Embryonic facial prominence (tissue), 1 donor: ENCODE results near the gene ZBTB3.
"Not testable (repeated sequence)": the region's sequence is repeated elsewhere in the genome, so short reads cannot be mapped to it uniquely, and the experiment has no call there.

ENCODE experiments used
- DNase-seq: peaks from one replicate; pipeline ENCODE4 v3.0.0-alpha.2; 2016; ENCODE audit errors: extremely low spot score

ZBTB3 gene

GRCh38 chr11:62753736-62754603 is at the start of gene ZBTB3:
TSS of gene ZBTB3 (minus strand) at chr11:62754160. CDS start at chr11:62753664, 496 bp downstream.
- peak; percentile 99 for DNase-seq

- no peak for DNase-seq
These were observed 47.1 kb upstream of the ZBTB3 start for GRCh38 chr11:62801071-62801470.

DNA sequence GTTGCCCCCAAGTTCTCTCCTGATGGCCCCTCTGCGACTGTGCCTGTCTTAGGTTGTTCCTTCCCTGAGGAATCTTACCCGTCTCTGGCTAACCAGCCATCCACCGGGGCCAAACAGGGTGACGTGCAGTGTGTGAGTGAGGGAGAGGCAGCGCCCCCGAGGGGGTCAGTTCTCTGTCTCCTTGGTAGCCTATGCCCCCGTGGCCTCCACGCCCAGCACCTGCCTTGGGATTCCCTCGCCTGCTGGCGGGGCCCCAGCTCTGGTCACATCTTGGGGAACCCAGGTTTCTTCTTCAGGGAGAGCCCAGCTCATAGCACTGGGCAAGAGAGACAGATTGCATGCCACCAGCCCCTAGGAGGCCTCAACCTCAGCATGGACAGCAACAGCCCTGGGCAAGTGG is 45.5 kb upstream of the ZBTB3 start:
- no peak for DNase-seq

- no peak for DNase-seq
These were observed 42.3 kb upstream of the ZBTB3 start for GRCh38 chr11:62796281-62796680.

- DNase-seq = no peak
These were observed 40.3 kb upstream of the ZBTB3 start for GRCh38 chr11:62794201-62794775.

GRCh38 chr11:62792202-62792575 is 38.2 kb upstream of the ZBTB3 start:
- DNase-seq = no peak

GRCh38 chr11:62791501-62792201 is 37.7 kb upstream of the ZBTB3 start, which contains the start of gene TMEM223:
TSS of gene TMEM223 (minus strand) at chr11:62792006. CDS start at chr11:62791994, 12 bp downstream.
- DNase-seq = peak; percentile 73

DNA sequence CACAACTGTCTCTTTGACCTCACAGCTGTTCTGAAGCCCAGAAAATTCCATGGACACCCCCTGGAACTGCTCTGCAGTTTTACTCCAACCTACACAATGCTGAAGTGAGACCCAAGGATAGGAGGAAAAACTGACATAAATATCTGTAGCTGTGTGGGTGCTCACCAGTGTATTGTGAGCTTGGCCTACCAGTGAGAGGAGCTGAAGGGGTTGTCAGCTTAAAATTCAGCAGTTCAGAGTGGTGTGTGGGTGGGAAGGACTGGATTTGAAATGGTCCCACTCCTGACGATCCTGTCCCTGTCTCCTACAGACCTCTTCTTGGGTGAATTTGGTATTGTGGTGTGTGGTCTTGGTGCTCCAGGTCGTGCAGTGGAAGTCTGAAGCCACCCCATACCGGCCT is 35.6 kb upstream of the ZBTB3 start:
- DNase-seq = no peak

GRCh38 chr11:62788991-62789390 is 35.0 kb upstream of the ZBTB3 start:
- DNase-seq = no peak

GRCh38 chr11:62787005-62787759 is 33.2 kb upstream of the ZBTB3 start, which contains the start of gene TMEM179B:
TSS of gene TMEM179B (plus strand) at chr11:62787402. CDS start at chr11:62787432, 30 bp downstream.
- peak; percentile 97 for DNase-seq

GRCh38 chr11:62786318-62787004 is 32.5 kb upstream of the ZBTB3 start:
- peak; percentile 71 for DNase-seq

DNA sequence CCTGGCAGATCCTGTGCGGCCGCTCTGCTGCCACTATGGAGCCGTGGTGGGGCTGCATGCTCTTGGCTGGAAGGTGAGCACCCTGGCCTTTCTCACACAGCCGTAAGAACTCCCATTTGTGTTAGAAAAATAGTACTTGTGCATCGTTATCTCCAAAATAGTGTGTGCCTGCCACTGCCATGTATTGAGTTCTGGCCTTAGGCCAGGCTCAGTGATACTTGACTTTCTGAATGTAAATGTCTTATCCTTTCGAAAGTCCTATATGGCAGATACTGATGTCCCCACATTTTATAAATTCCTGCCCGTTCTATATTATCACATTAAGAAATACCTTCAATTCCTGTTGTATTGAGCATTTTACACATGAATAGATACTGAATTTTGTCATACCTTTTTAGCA is 28.8 kb upstream of the ZBTB3 start:
- no peak for DNase-seq

DNA sequence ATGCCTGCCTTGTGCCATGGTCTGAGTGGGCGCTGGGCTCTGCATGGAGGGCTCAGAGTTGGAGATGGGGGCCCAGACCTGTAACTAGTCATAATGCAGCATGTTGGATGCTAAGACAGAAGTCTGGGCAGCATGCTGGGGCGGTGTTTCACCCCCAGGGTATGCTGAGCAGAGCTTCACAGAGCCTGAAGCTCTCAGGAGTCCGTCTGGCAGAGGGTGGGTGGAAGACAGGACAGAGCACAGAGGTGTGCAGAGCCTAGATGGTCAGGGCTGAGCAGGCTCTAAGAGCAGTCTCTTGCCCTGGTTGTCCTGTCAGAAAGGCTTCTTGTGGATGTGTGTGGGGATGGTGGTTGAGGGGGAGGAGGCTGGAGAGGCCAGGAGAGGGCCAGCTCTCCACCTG is 24.5 kb upstream of the ZBTB3 start:
- DNase-seq = no peak

DNA sequence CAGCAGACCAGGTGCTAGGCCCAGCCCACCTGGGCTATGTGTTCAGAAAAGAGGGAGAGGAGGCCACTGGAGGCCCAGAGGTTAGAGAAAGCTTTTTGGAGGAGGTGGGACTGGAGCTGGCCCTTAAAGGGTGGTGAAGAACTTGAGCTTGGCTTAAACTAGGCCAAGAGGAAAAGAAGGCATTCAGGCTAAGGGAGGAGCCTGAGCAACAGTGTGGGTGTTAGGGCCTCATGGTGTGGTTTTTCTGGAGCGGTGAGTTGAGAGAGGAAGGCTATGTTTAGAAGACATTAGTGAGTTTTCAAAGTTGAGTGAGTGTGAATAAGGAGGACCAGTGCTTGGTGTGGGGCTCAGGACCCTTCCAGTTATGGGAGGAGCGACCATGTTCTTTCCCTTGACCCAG is 23.4 kb upstream of the ZBTB3 start:
- DNase-seq = no peak

- DNase-seq = no peak
These were observed 21.7 kb upstream of the ZBTB3 start for GRCh38 chr11:62775646-62776045.

DNA sequence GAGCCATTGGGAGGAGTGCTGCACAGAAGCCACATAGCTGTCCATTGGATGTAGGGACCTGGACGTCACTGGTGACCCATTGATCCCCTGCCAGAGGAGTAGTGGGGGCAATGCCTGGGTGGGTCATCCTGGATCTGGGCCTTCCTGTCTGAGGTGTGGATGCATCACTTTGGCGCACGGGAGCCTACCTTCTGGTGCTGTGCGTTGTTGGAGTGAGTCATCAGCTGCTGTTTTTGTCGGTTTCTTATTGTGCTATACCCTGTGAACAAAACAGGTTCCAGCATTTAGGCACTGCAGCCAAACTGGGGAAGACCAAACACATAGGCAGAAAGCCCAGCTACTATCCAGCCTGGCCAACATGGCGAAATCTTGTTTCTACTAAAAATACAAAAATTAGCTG is 20.4 kb upstream of the ZBTB3 start:
- DNase-seq = no peak

DNA sequence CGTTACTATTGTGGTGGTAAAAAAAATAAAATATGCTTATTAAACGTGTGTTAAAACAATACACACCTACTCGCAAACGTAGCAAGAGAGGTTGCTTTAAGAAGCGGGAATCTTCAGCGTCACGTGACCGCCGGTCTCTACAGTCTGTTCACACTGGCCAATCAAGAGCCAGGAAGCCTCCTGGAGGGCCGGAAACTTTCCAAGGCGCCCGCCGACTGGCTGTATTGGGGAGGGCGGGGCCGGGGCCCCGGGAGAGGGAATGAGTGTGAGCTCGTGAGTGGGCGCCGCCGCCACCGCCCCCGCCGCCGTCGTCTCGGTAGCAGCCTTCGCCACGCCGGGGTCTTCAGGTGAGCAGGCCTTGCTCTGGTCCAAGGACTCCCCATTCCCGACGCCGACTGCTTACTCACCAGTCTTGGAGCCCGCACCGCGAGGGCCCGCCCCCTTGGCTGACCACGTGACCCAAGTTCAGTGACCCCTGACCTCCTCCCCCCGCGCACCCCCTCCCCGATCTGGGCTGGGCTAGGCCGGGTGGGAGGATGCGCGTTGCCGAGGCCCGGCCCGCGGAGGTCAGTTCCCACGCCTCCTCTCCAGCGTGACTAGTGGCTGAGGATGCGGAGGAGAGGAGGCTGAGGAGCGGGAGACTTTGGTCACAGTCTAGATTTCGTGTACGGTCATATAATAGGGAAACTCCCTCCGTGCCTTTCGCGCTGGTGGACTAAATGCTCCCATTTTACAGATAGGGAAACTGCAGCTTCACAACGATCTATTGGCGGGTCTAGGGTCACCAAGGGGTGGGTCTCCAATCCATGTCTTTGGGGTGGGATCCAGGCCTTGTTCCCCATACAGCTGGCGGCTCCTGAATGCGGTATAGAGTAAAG is 17.4 kb upstream of the ZBTB3 start, which contains the start of gene TAF6L:
Gene TAF6L, plus strand, starts transcription at position 253 of the 878 bp plus-strand sequence. CDS start 4,388 bp downstream, outside the sequence.
- peak; percentile 92 for DNase-seq

DNA sequence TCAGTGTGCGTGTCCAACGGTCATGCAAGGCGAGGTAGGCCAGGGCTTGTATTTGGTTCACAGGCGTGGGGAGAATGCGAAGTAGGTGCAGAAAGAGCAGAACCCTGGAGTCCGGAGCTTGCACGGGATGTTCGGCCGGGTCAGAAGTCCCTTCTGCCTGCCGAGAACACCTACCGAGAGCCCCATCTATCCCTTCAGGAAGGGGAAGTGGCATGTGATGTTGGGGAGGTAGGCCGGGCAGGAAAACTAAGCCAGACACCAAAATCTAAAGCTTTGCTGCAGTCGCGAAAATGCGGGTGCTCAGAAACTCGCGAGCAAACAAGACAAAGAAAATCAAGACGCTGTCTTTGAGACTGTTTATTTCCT is 16.8 kb upstream of the ZBTB3 start:
- no peak for DNase-seq

GRCh38 chr11:62760867-62761227 is 6.9 kb upstream of the ZBTB3 start:
- DNase-seq = not testable (repeated sequence)
